Stimulated activated CD4-positive, alpha-beta T cell treated with anti-CD3 and anti-CD28 coated beads, TNF-alpha, amount 100 ng/mL, for 4 hours (primary cell): ENCODE measurements around the gene GABRA4.

Experiments used
- DNase-seq, 3 experiments: peaks; one replicate each; pipeline ENCODE4 v3.0.0-alpha.2; 2020; ENCODE audit warnings: low read depth in 3 of 3

GABRA4 gene

GRCh38 chr4:46927201-46927600 lies 66.2 kb downstream of the GABRA4 start:
- no peak for DNase-seq

- DNase-seq, result no peak
Measured at GRCh38 chr4:46924789-46925529, 68.4 kb downstream of the GABRA4 start.

- no peak for DNase-seq
Measured at GRCh38 chr4:46922205-46922604, 71.2 kb downstream of the GABRA4 start.

- no peak for DNase-seq
Measured at GRCh38 chr4:46909078-46909477, 84.3 kb downstream of the GABRA4 start, which contains the start of gene COX7B2. TSS of gene COX7B2 (minus strand) at chr4:46909245. CDS start at chr4:46735192, 174,053 bp downstream.

- DNase-seq, result no peak
Measured at GRCh38 chr4:46908148-46908547, 85.2 kb downstream of the GABRA4 start.

GRCh38 chr4:46900082-46900481 lies 93.3 kb downstream of the GABRA4 start:
- DNase-seq, result no peak

- no peak for DNase-seq
Measured at GRCh38 chr4:46894826-46895225, 98.6 kb downstream of the GABRA4 start.

GRCh38 chr4:46890056-46890455 lies 103.3 kb downstream of the GABRA4 start:
- no peak for DNase-seq

GRCh38 chr4:46889410-46889809 lies 104.0 kb downstream of the GABRA4 start:
- DNase-seq, result no peak

GRCh38 chr4:46886711-46887110 lies 106.7 kb downstream of the GABRA4 start:
- DNase-seq, result no peak

GRCh38 chr4:46878641-46879040 lies 114.7 kb downstream of the GABRA4 start:
- no peak for DNase-seq

GRCh38 chr4:46874811-46875210 lies 118.6 kb downstream of the GABRA4 start:
- DNase-seq, result no peak

- no peak for DNase-seq
Measured at GRCh38 chr4:46870411-46870810, 123.0 kb downstream of the GABRA4 start.
